Smooth muscle cell (in vitro differentiated cells): ENCODE results near the gene C5. TPM values are rescaled to one million over a fixed set of nuclear protein-coding genes. Genes with fewer than 3 reads are reported as not detected.
"Not testable (repeated sequence)": the region's sequence is repeated elsewhere in the genome, so short reads cannot be mapped to it uniquely, and the experiment has no call there.

ENCODE experiments used
- DNase-seq: peaks from one replicate; lab custom pipeline; 2025; ENCODE audit not compliant: unreplicated experiment; lab: John Stamatoyannopoulos, UW
- H2AFZ ChIP-seq: fragments of 200-600 bp; sonication (generic); 2 replicates; pipeline ENCODE4 v1.6.0; 2016; ENCODE audit warnings: antibody characterized with exemption, low read depth, mild to moderate bottlenecking
- H3F3A ChIP-seq: fragments of 200-600 bp; sonication (generic); 2 replicates; pipeline ENCODE4 v1.6.0; 2017; ENCODE audit warnings: antibody characterized with exemption, low read depth
- H3K27ac ChIP-seq: fragments of 200-600 bp; sonication (generic); 2 replicates; pipeline ENCODE4 v1.5.1; 2016; ENCODE audit warnings: low read depth, mild to moderate bottlenecking
- H3K27me3 ChIP-seq: fragments of 200-600 bp; sonication (generic); 2 replicates; pipeline ENCODE4 v1.6.1; 2016; ENCODE audit warnings: low read depth, mild to moderate bottlenecking
- H3K36me3 ChIP-seq: fragments of 200-600 bp; sonication (generic); 2 replicates; pipeline ENCODE4 v1.5.1; 2016; ENCODE audit warnings: low read depth
- H3K4me1 ChIP-seq: fragments of 200-600 bp; sonication (generic); 2 replicates; pipeline ENCODE4 v1.5.1; 2016; ENCODE audit warnings: low read depth
- H3K4me2 ChIP-seq: fragments of 200-600 bp; sonication (generic); 2 replicates; pipeline ENCODE4 v1.6.0; 2016; ENCODE audit warnings: mild to moderate bottlenecking
- H3K4me3 ChIP-seq: fragments of 200-600 bp; sonication (generic); 2 replicates; pipeline ENCODE4 v1.5.1; 2016; ENCODE audit warnings: mild to moderate bottlenecking
- H3K79me2 ChIP-seq: fragments of 200-600 bp; sonication (generic); 2 replicates; pipeline ENCODE4 v1.6.0; 2016; ENCODE audit warnings: low read depth, mild to moderate bottlenecking
- H3K9ac ChIP-seq: fragments of 200-600 bp; sonication (generic); 2 replicates; pipeline ENCODE4 v1.6.0; 2016; ENCODE audit warnings: low read depth
- H3K9me3 ChIP-seq: fragments of 200-600 bp; sonication (generic); replicated peaks from 2 replicates; pipeline ENCODE4 v1.5.1; 2016; ENCODE audit warnings: low read depth
- H4K20me1 ChIP-seq: fragments of 200-600 bp; sonication (generic); 2 replicates; pipeline ENCODE4 v1.6.0; 2016; ENCODE audit warnings: low read depth
- WGBS: methylation state at CpG from one replicate; pipeline ENCODE4 v1.1.7; 2016; ENCODE audit warnings: low lambda C conversion rate; 5-methylcytosine and 5-hydroxymethylcytosine counted together
- polyA plus RNA-seq: library from polyadenylated mRNA; unstranded; fragments of >200 nt; fragmentation: Nextera tagmentation; extraction: Ambion mirVana; gene quantifications from 2 replicates; pipeline ENCODE4 v1.2.1, GENCODE V29; 2016
- total RNA-seq: library from RNA; depleted of rRNA; stranded (reverse); fragments of >200 nt; gene quantifications from 2 replicates; pipeline ENCODE4 v1.2.3, GENCODE V29; 2014
- TF ChIP-seq, protein P1 (sequence below): fragments of 200-600 bp; sonication (generic); IDR thresholded peaks from 2 replicates; pipeline ENCODE4 v1.5.1; 2017; ENCODE audit warnings: borderline replicate concordance, mild to moderate bottlenecking, antibody characterized with exemption; ENCODE audit not compliant: insufficient read depth, poor library complexity, severe bottlenecking

The C5 gene
- 0.76 and 4.4 TPM in 2 replicates for total RNA-seq
- polyA plus RNA-seq = 0.19 and 0.57 TPM in 2 replicates

DNA sequence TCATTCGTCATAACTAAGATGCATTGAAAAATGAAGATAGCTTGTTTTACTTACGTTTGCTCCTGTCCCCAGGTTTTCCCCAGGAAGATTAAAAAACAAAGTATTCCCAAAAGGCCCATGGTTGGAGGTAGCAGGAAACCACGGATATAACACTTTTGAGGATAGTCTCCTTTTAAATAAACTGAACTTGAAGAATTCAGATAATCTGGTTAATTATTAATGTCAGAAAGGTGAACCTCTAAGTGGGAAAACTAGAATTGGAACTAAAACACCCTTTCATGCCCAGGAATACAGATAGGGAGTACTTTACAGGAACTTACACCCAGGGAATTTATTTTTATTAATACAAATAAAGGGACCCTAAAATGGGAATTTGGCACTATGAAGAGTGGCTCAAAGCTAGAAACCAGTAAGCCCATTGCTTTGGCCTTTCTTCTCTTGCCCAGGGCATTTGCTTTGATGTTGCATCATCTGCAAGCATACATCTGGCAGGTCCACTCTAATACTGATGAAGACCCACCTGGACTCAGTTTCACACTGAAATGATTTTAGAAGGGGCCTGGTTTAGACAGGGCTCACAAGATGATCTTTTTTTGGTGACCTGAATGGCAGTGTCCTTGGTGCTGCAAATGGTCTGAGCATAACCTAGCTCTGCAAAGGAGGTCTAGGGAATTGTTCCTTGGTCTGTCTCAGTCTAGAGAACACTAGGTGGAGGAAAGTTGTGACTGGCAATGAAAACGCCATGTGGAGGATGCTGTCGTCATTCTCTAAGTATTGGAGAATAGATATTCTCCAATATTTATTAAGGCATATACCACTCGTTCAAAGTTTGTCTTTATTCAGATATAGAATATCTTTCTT, at the start of gene C5:
C5 (minus strand) TSS at position 148 of the 861 bp plus-strand sequence; CDS start at position 119, 29 bp downstream.
- H4K20me1 ChIP-seq = no peaks in the 10 kb centered on the region
- H3K4me2 ChIP-seq = no peak within 1 kb of the TSS
- H3K9me3 ChIP-seq = no peaks in the 10 kb centered on the region
- H3K27ac ChIP-seq = no peak within 1 kb of the TSS
- no peak within 1 kb of the TSS for H2AFZ ChIP-seq
- H3K9ac ChIP-seq = no peak within 1 kb of the TSS
- H3K4me1 ChIP-seq = no peaks in the 10 kb centered on the region
- no peaks in the 10 kb centered on the region for H3F3A ChIP-seq
- no peaks in the 10 kb centered on the region for H3K36me3 ChIP-seq
- no peak for DNase-seq
- no peaks in the 10 kb centered on the region for H3K79me2 ChIP-seq
- peak within 1 kb of the TSS; percentile 38 for H3K4me3 ChIP-seq
- TF ChIP-seq, protein P1, sequence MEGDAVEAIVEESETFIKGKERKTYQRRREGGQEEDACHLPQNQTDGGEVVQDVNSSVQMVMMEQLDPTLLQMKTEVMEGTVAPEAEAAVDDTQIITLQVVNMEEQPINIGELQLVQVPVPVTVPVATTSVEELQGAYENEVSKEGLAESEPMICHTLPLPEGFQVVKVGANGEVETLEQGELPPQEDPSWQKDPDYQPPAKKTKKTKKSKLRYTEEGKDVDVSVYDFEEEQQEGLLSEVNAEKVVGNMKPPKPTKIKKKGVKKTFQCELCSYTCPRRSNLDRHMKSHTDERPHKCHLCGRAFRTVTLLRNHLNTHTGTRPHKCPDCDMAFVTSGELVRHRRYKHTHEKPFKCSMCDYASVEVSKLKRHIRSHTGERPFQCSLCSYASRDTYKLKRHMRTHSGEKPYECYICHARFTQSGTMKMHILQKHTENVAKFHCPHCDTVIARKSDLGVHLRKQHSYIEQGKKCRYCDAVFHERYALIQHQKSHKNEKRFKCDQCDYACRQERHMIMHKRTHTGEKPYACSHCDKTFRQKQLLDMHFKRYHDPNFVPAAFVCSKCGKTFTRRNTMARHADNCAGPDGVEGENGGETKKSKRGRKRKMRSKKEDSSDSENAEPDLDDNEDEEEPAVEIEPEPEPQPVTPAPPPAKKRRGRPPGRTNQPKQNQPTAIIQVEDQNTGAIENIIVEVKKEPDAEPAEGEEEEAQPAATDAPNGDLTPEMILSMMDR = no peak
- 93% methylated on average over 6 of the region's 6 CpGs for WGBS
- no peaks in the 10 kb centered on the region for H3K27me3 ChIP-seq

DNA sequence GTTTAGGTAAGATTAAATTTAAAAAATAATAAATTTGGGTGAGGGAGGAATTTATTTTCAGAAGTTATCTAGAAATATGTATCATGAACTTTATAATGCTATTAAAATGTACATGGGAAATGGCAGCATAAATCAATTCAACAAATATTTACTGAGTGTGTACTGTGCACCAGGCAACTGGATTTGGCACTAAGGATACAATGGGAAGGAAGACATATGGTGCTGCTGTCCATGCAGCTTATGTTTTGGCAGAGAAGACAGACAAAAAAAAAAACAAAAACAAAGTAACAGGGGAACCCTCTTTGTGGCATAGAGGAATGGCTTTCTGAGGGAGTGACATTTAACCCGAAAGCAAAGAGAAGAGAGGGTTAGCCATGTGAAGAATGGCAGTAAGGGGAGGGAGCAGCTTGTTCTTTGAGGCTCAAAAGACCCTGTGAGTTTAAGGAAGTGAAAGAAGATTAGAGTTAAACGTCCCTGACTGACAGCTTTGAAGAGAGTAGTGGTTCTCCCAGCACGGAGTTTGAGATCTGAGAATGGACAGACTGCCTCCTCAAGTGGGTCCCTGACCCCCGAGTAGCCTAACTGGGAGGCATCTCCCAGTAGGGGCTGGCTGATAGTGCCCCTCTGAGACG, 48.6 kb upstream of the C5 start:
- Histone ChIP-seq H3F3A (no peaks in the 10 kb centered on the region), H2AFZ (no peak overlapping the region), H3K4me2 (no peak overlapping the region), H3K27me3 (no peaks in the 10 kb centered on the region), H3K9me3 (no peaks in the 10 kb centered on the region), H3K4me3 (no peak overlapping the region), H3K4me1 (no peaks in the 10 kb centered on the region), H4K20me1 (no peaks in the 10 kb centered on the region), H3K36me3 (no peaks in the 10 kb centered on the region), H3K79me2 (no peaks in the 10 kb centered on the region), H3K27ac (no peak overlapping the region), H3K9ac (no peak overlapping the region)
- DNase-seq = no peak
- WGBS = 88% methylated on average over 5 of the region's 5 CpGs
- TF ChIP-seq, protein P1 = no peak

DNA sequence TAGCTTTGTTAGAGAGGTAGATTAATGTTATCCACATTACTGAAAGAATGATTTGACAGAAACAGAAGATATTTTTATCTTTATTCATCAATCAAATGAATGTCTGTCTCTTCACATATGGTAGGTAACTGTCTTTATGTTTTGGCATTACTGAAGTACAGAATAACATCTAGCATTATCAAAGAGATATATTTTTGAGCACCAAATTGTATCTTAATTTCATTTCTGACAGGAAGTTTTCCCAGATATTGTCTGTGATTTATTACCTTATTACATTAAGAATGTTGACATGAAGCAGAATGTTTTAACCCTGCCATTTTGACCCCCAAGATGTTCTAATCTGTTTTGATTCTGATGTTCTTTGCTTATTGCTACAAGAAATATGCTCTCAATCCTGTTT, 45.0 kb upstream of the C5 start:
- no peak overlapping the region for H3K9ac ChIP-seq
- no peaks in the 10 kb centered on the region for H4K20me1 ChIP-seq
- no peak for DNase-seq
- no peaks in the 10 kb centered on the region for H3K79me2 ChIP-seq
- H2AFZ ChIP-seq = no peak overlapping the region
- no peaks in the 10 kb centered on the region for H3K27me3 ChIP-seq
- TF ChIP-seq, protein P1 = no peak
- H3K27ac ChIP-seq = no peak overlapping the region
- H3K4me1 ChIP-seq = no peaks in the 10 kb centered on the region
- no peaks in the 10 kb centered on the region for H3F3A ChIP-seq
- H3K4me2 ChIP-seq = no peak overlapping the region
- no peaks in the 10 kb centered on the region for H3K9me3 ChIP-seq
- H3K4me3 ChIP-seq = no peak overlapping the region
- H3K36me3 ChIP-seq = no peaks in the 10 kb centered on the region

DNA sequence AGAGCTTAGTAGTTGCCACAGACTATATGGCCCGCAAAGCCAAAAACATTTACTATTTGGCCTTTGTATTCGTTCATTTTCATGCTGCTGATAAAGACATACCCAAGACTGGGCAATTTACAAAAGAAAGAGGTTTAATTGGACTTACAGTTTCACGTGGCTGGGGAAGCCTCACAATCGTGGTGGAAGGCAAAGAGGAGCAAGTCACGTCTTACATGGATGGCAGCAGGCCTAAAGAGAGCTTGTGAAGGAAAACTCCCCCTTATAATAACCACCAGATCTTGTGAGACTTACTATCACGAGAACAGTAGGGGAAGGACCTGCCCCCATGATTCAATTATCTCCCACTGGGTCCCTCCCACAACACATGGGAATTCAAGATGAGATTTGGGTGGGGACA, 40.7 kb upstream of the C5 start:
- DNase-seq, H3K79me2 ChIP-seq, H3K4me1 ChIP-seq, H3K27ac ChIP-seq, H2AFZ ChIP-seq, H3F3A ChIP-seq, H3K4me3 ChIP-seq, H4K20me1 ChIP-seq, H3K36me3 ChIP-seq, H3K4me2 ChIP-seq, H3K9ac ChIP-seq, H3K9me3 ChIP-seq, H3K27me3 ChIP-seq: not testable (repeated sequence)
- WGBS = 80% methylated on average over 6 of the region's 6 CpGs
